GM23248 (cell line): ENCODE results near the gene CCBE1.

ENCODE experiments used
- EZH2 ChIP-seq: fragments of 200-600 bp; sonication (generic); IDR thresholded peaks from 2 replicates; pipeline ENCODE4 v1.6.1; 2018; ENCODE audit warnings: antibody characterized with exemption, mild to moderate bottlenecking; ENCODE audit not compliant: insufficient read depth, poor library complexity, severe bottlenecking
- EZH2phosphoT487 ChIP-seq: fragments of 200-600 bp; sonication (generic); IDR thresholded peaks from 2 replicates; pipeline ENCODE4 v1.6.1; 2018; ENCODE audit warnings: antibody characterized with exemption, moderate library complexity, mild to moderate bottlenecking, low read depth; ENCODE audit not compliant: insufficient read depth

DNA sequence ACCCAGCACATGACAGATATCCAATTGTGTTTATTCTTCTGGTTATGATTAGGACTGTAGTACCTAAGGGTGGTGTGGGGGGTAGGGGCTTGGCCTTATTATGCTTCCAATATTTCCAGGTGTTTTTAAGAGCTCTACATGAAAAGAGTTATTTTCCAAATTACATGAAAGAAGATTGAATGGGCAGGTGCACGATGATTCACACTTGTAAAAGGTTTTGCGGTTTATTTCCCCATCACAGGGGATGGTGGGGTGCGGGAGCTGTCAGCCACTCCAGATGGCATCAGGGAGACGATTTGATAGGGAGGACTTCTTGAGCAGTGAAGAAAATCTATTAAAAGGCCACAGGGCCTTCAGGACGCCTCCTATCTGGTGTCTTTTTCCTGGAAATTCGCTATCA is 15.1 kb upstream of the CCBE1 start:
- TF ChIP-seq EZH2 (no peak), EZH2phosphoT487 (no peak)
